Neural progenitor cell (in vitro differentiated cells): Measurements from ENCODE around the gene RAMP3. TPM values are rescaled to one million over a fixed set of nuclear protein-coding genes. Genes with fewer than 3 reads are reported as not detected.

Experiments
- DNase-seq: peaks from one replicate; pipeline ENCODE4 v3.0.0-alpha.2; 2016; ENCODE audit warnings: low spot score
- H2AFZ ChIP-seq: fragments of 200-600 bp; sonication (generic); replicated peaks from 2 replicates; pipeline ENCODE4 v1.6.1; 2016; ENCODE audit warnings: antibody characterized with exemption
- H3F3A ChIP-seq: fragments of 200-600 bp; sonication (generic); 2 replicates; pipeline ENCODE4 v1.6.1; 2016; ENCODE audit warnings: antibody characterized with exemption, low read depth
- H3K27ac ChIP-seq: fragments of 200-600 bp; sonication (generic); 2 replicates; pipeline ENCODE4 v1.5.1; 2016; ENCODE audit warnings: mild to moderate bottlenecking
- H3K27me3 ChIP-seq: fragments of 200-600 bp; sonication (generic); 2 replicates; pipeline ENCODE4 v1.6.1; 2016; ENCODE audit warnings: mild to moderate bottlenecking, moderate library complexity
- H3K36me3 ChIP-seq: fragments of 200-600 bp; sonication (generic); 2 replicates; pipeline ENCODE4 v1.5.1; 2016
- H3K4me1 ChIP-seq: fragments of 200-600 bp; sonication (generic); 2 replicates; pipeline ENCODE4 v1.6.1; 2016; ENCODE audit warnings: mixed run types
- H3K4me2 ChIP-seq: fragments of 200-600 bp; sonication (generic); 2 replicates; pipeline ENCODE4 v1.6.1; 2016
- H3K4me3 ChIP-seq: fragments of 200-600 bp; sonication (generic); 2 replicates; pipeline ENCODE4 v1.5.1; 2016
- H3K79me2 ChIP-seq: fragments of 200-600 bp; sonication (generic); 2 replicates; pipeline ENCODE4 v1.6.1; 2016; ENCODE audit warnings: low read depth
- H3K9ac ChIP-seq: fragments of 200-600 bp; sonication (generic); 2 replicates; pipeline ENCODE4 v1.6.1; 2016
- H3K9me3 ChIP-seq: fragments of 200-600 bp; sonication (generic); 2 replicates; pipeline ENCODE4 v1.5.1; 2016; ENCODE audit warnings: low read depth
- H4K20me1 ChIP-seq: fragments of 200-600 bp; sonication (generic); 2 replicates; pipeline ENCODE4 v1.6.1; 2016; ENCODE audit warnings: low read depth
- H3K27ac Mint-ChIP-seq: 3 replicates; pipeline ENCODE4 v1.8.0; 2021; ENCODE audit warnings: mixed read lengths
- H3K27me3 Mint-ChIP-seq: 2 replicates; pipeline ENCODE4 v1.8.0; 2022; ENCODE audit warnings: low read depth, mild to moderate bottlenecking, inconsistent platforms, moderate library complexity, mixed read lengths; ENCODE audit not compliant: insufficient read depth
- H3K36me3 Mint-ChIP-seq: 3 replicates; pipeline ENCODE4 v1.8.0; 2021; ENCODE audit warnings: mixed read lengths
- H3K4me1 Mint-ChIP-seq: 3 replicates; pipeline ENCODE4 v1.8.0; 2021; ENCODE audit warnings: mixed read lengths
- H3K4me3 Mint-ChIP-seq: 3 replicates; pipeline ENCODE4 v1.8.0; 2021; ENCODE audit warnings: mild to moderate bottlenecking, moderate library complexity, mixed read lengths
- H3K9me3 Mint-ChIP-seq: 3 replicates; pipeline ENCODE4 v1.8.0; 2020; ENCODE audit warnings: mixed read lengths
- CTCF ChIP-seq: fragments of 200-600 bp; sonication (generic); IDR thresholded peaks from 2 replicates; pipeline ENCODE4 v1.5.1; 2017; ENCODE audit warnings: antibody characterized with exemption, mild to moderate bottlenecking
- EZH2 ChIP-seq: fragments of 200-600 bp; sonication (generic); IDR thresholded peaks from 2 replicates; pipeline ENCODE4 v1.6.1; 2017; ENCODE audit warnings: antibody characterized with exemption, mild to moderate bottlenecking, moderate library complexity
- EZH2phosphoT487 ChIP-seq: fragments of 200-600 bp; sonication (generic); IDR thresholded peaks from 2 replicates; pipeline ENCODE4 v1.6.1; 2017; ENCODE audit warnings: antibody characterized with exemption
- total RNA-seq: library from RNA; depleted of rRNA; stranded (reverse); fragments of >200 nt; gene quantifications from 2 replicates; pipeline ENCODE4 v1.2.3, GENCODE V29; 2015; ENCODE audit warnings: low replicate concordance

The RAMP3 gene
- total RNA-seq, 1 donor from 2014 or later = not detected

- Histone ChIP-seq H3K36me3 (no peaks in the 10 kb centered on the region), H3K4me3 (no peak overlapping the region), H4K20me1 (no peaks in the 10 kb centered on the region), H3K4me1 (peaks cover 22% of the 10 kb centered on the region), H3F3A (no peaks in the 10 kb centered on the region), H3K79me2 (no peaks in the 10 kb centered on the region), H2AFZ (no peak overlapping the region), H3K27me3 (no peaks in the 10 kb centered on the region), H3K4me2 (peak overlapping the region; percentile 27), H3K9me3 (no peaks in the 10 kb centered on the region), H3K27ac (no peak overlapping the region), H3K9ac (no peak overlapping the region)
- peak; percentile 19 for DNase-seq
- Mint-ChIP-seq H3K9me3 (peaks cover 6% of the 10 kb centered on the region), H3K27ac (peak overlapping the region; percentile 64), H3K36me3 (peaks cover 2% of the 10 kb centered on the region), H3K4me1 (peaks cover 71% of the 10 kb centered on the region), H3K4me3 (peak overlapping the region; percentile 73), H3K27me3 (peaks cover 28% of the 10 kb centered on the region)
- TF ChIP-seq EZH2phosphoT487 (no peak), EZH2 (no peak), CTCF (no peak)
Measured at GRCh38 chr7:45219130-45219529, 61.5 kb downstream of the RAMP3 start.

GRCh38 chr7:45219801-45220435, 62.3 kb downstream of the RAMP3 start:
- Mint-ChIP-seq H3K36me3 (peaks cover 2% of the 10 kb centered on the region), H3K27ac (peak overlapping the region; percentile 64), H3K4me1 (peaks cover 65% of the 10 kb centered on the region), H3K4me3 (peak overlapping the region; percentile 73), H3K9me3 (peaks cover 6% of the 10 kb centered on the region), H3K27me3 (peaks cover 31% of the 10 kb centered on the region)
- DNase-seq = peak; percentile 15
- H4K20me1 ChIP-seq = no peaks in the 10 kb centered on the region
- H3K4me2 ChIP-seq = no peak overlapping the region
- no peaks in the 10 kb centered on the region for H3K27me3 ChIP-seq
- H3K79me2 ChIP-seq = no peaks in the 10 kb centered on the region
- peaks cover 22% of the 10 kb centered on the region for H3K4me1 ChIP-seq
- H3K4me3 ChIP-seq = no peak overlapping the region
- H3F3A ChIP-seq = no peaks in the 10 kb centered on the region
- no peak overlapping the region for H2AFZ ChIP-seq
- no peaks in the 10 kb centered on the region for H3K36me3 ChIP-seq
- H3K9ac ChIP-seq = no peak overlapping the region
- no peaks in the 10 kb centered on the region for H3K9me3 ChIP-seq
- H3K27ac ChIP-seq = no peak overlapping the region
- TF ChIP-seq EZH2 (no peak), EZH2phosphoT487 (no peak), CTCF (no peak)

- Histone ChIP-seq H3K27ac (no peak overlapping the region), H3K9me3 (no peaks in the 10 kb centered on the region), H3K36me3 (no peaks in the 10 kb centered on the region), H3K4me3 (no peak overlapping the region), H3K27me3 (no peaks in the 10 kb centered on the region), H3K79me2 (no peaks in the 10 kb centered on the region), H4K20me1 (no peaks in the 10 kb centered on the region), H3K4me1 (peaks cover 22% of the 10 kb centered on the region), H3K4me2 (peak overlapping the region; percentile 20), H3K9ac (no peak overlapping the region), H2AFZ (no peak overlapping the region), H3F3A (no peaks in the 10 kb centered on the region)
- DNase-seq = no peak
- TF ChIP-seq CTCF (no peak), EZH2phosphoT487 (no peak), EZH2 (no peak)
- H3K27ac Mint-ChIP-seq = peak overlapping the region; percentile 88
- H3K36me3 Mint-ChIP-seq = peaks cover 2% of the 10 kb centered on the region
- peaks cover 68% of the 10 kb centered on the region for H3K4me1 Mint-ChIP-seq
- H3K4me3 Mint-ChIP-seq = peak overlapping the region; percentile 73
- H3K9me3 Mint-ChIP-seq = peaks cover 6% of the 10 kb centered on the region
- H3K27me3 Mint-ChIP-seq = peaks cover 33% of the 10 kb centered on the region
Measured at GRCh38 chr7:45220846-45221618, 63.4 kb downstream of the RAMP3 start.
